ENCODE results near the gene MCU. TPM values are rescaled to one million over a fixed set of nuclear protein-coding genes. Genes with fewer than 3 reads are reported as not detected.

The MCU gene
- total RNA-seq, 2 experiments from 2014 or later, result 17.7 to 19.3 TPM

DNA sequence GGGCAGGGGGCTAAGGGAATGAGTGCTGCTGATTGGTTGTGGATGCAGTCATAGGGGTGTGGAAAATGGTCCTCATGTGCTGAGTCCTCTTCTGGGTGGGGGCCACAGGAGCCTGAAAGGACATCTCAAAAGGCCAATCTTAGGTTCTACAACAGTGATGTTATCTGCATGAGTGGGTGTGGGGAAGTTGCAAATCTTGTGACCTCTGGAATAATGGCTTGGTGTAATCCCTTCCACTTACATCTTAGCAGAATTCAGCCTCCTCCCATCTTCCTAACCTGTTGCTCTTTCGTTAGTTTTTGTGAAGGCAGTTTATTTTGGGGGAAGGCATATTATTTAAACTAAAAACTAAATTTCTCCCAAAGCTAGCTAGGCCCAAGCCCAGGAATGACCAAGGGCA, 159.6 kb downstream of the MCU start:
- no peaks in the 10 kb centered on the region for H3K4me1 Mint-ChIP-seq (ENCODE audit: low read depth)
- H3K4me3 Mint-ChIP-seq, result no peak overlapping the region
- peaks cover 3% of the 10 kb centered on the region for H3K36me3 Mint-ChIP-seq
- ChIA-PET CTCF (no interaction called here), POLR2A (no interaction called here)
- DNase-seq, result no peak
- no peak overlapping the region for H3K27ac Mint-ChIP-seq
- no peaks in the 10 kb centered on the region for H3K27me3 Mint-ChIP-seq
- intact Hi-C loops (cut with micrococcal nuclease), result no loop called here
- H3K9me3 Mint-ChIP-seq, result peaks cover 6% of the 10 kb centered on the region

DNA sequence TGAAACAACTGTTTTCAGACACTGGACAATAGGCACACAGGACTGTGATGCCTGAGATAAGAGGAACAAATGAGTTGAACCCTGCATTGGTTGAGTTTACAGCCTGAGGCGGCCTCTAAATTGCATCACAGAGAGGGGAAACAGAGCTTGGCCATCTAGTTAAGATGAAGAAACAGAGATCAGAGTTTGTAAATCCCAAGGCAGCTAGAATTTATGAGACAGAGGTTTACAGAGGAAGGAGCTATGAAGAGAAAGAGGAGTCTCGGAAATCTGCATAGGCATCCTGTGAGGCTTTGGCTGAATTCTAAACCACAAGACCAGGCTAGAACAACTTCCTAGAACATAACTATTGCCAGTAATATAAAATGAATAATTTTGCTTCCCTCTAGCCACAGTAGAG, 160.6 kb downstream of the MCU start:
- CTCF ChIA-PET, result no interaction called here

GRCh38 chr10:72855129-72855528, 163.2 kb downstream of the MCU start:
- no peak overlapping the region for H3K4me3 Mint-ChIP-seq
- H3K4me1 Mint-ChIP-seq (ENCODE audit: low read depth), result no peaks in the 10 kb centered on the region
- H3K9me3 Mint-ChIP-seq, result peaks cover 6% of the 10 kb centered on the region
- H3K27ac Mint-ChIP-seq, result no peak overlapping the region
- intact Hi-C loops (cut with micrococcal nuclease), result no loop called here
- no peaks in the 10 kb centered on the region for H3K27me3 Mint-ChIP-seq
- no peak for DNase-seq
- H3K36me3 Mint-ChIP-seq, result peaks cover 3% of the 10 kb centered on the region
- CTCF ChIA-PET, result no interaction called here
- POLR2A ChIA-PET, result no interaction called here

More for the DNA sequence above, 160.6 kb downstream of the MCU start:
- intact Hi-C loops (cut with micrococcal nuclease), result no loop called here
- POLR2A ChIA-PET, result no interaction called here
- DNase-seq, result no peak
- H3K36me3 Mint-ChIP-seq, result peaks cover 3% of the 10 kb centered on the region
- peaks cover 6% of the 10 kb centered on the region for H3K9me3 Mint-ChIP-seq
- H3K27me3 Mint-ChIP-seq, result no peaks in the 10 kb centered on the region
- H3K4me3 Mint-ChIP-seq, result no peak overlapping the region
- H3K4me1 Mint-ChIP-seq (ENCODE audit: low read depth), result no peaks in the 10 kb centered on the region
- H3K27ac Mint-ChIP-seq, result no peak overlapping the region

GRCh38 chr10:72855790-72856189, 163.8 kb downstream of the MCU start:
- DNase-seq, result no peak
- intact Hi-C loops (cut with micrococcal nuclease), result no loop called here
- Mint-ChIP-seq H3K9me3 (peaks cover 6% of the 10 kb centered on the region), H3K4me1 (ENCODE audit: low read depth) (no peaks in the 10 kb centered on the region), H3K36me3 (peaks cover 3% of the 10 kb centered on the region), H3K27ac (no peak overlapping the region), H3K4me3 (no peak overlapping the region), H3K27me3 (no peaks in the 10 kb centered on the region)
- CTCF ChIA-PET, result no interaction called here
- POLR2A ChIA-PET, result no interaction called here

DNA sequence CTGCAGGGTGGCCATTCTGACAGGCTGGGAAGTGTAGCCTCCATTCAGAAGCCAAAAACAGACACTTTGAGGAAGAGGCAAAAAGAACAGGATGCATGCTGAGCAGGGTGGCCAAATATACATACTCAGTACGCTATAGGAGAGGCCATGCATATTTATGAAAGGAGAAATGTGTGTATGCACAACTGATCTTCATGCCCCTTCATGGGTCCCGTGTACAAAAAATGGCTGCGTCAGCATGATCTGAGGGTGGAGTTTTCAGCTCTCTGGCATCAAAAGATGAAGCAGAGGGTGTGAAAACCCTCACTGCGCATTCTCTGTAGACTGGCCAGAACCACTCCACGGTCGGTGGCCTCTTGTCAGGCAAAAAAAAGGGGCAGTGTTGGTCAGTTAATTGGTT, 166.1 kb downstream of the MCU start:
- CTCF ChIA-PET, result interaction anchor here (0.7 kb wide), 1 partner anchor 64 kb away, joined by 4 read pairs; no protein-coding TSS in a partner anchor
- Mint-ChIP-seq H3K36me3 (no peaks in the 10 kb centered on the region), H3K27ac (no peak overlapping the region)

GRCh38 chr10:72862957-72863356, 171.0 kb downstream of the MCU start:
- intact Hi-C loops (cut with micrococcal nuclease), result no loop called here
- Mint-ChIP-seq H3K36me3 (no peaks in the 10 kb centered on the region), H3K4me1 (ENCODE audit: low read depth) (no peaks in the 10 kb centered on the region), H3K27me3 (no peaks in the 10 kb centered on the region), H3K27ac (no peak overlapping the region), H3K9me3 (no peaks in the 10 kb centered on the region), H3K4me3 (no peak overlapping the region)
- DNase-seq, result no peak
- ChIA-PET POLR2A (no interaction called here), CTCF (no interaction called here)

More for the DNA sequence above, 166.1 kb downstream of the MCU start:
- Mint-ChIP-seq H3K9me3 (no peaks in the 10 kb centered on the region), H3K4me1 (ENCODE audit: low read depth) (no peaks in the 10 kb centered on the region), H3K4me3 (no peak overlapping the region), H3K27me3 (no peaks in the 10 kb centered on the region)
- intact Hi-C loops (cut with micrococcal nuclease), result no loop called here
- no peak for DNase-seq
- POLR2A ChIA-PET, result no interaction called here

DNA sequence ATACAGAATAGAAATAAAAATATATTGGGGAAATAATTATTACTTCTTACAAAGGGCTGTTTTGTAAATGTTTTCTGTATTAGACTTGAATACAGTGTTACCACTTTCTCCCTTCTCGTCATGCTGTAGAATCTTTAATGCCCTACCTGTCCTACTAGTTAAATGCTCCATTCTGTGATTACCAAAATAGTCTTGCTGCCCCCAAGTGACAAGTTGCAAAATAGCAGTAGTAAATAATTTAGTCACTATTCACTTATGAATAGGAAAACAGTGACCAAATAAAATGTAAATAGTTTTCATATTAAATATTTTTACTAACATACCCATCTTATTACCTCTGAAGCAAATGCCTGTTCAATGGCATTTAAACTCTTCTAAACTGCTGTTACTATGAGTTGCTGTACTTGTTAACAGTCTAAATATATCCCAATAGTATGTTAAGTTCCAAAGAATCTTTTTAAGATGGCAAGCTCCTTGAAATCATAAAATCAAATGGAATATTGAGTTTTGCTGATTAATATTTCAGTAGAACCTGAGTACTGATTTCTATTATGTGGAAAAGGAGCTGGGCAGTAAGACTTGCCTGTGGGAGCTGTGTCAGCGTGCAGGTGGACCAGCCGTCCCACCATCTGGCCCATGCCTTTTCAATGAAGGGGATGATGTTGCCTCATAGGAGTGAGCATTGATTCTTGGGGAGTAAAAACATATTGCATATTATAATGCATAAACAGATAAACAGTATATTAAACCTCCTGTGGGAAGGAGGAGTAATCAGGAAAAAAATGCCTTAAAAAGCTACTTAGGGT, 183.5 kb downstream of the MCU start:
- H3K36me3 Mint-ChIP-seq, result peaks cover 9% of the 10 kb centered on the region
- no peaks in the 10 kb centered on the region for H3K27me3 Mint-ChIP-seq
- H3K9me3 Mint-ChIP-seq, result no peaks in the 10 kb centered on the region

DNA sequence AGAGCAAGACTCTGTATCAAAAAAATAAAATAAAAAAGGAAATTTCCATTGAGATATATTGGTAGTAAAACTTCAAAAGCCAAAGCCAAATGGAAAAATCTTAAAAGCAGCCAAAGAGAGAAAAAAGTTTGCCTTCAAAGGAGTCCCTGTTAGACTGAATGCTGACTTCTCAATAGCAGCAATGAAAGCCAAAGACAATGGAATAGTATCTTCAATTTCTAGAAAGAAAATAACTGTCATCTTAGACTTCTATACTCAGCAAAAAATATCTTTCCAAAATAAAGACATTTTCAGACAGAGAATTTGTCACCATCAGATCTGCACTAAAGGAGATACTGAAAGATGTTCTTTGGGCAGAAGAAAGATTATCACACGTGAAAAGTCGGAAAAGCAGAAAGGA, 187.3 kb downstream of the MCU start:
- no peak for DNase-seq
- H3K4me3 Mint-ChIP-seq, result no peak overlapping the region
- H3K27ac Mint-ChIP-seq, result no peak overlapping the region
- no peaks in the 10 kb centered on the region for H3K27me3 Mint-ChIP-seq
- H3K9me3 Mint-ChIP-seq, result peaks cover 13% of the 10 kb centered on the region
- CTCF ChIA-PET, result no interaction called here
- POLR2A ChIA-PET, result no interaction called here
- intact Hi-C loops (cut with micrococcal nuclease), result no loop called here
- H3K4me1 Mint-ChIP-seq (ENCODE audit: low read depth), result no peaks in the 10 kb centered on the region
- peaks cover 19% of the 10 kb centered on the region for H3K36me3 Mint-ChIP-seq

More for the DNA sequence above, 183.5 kb downstream of the MCU start:
- H3K27ac Mint-ChIP-seq, result no peak overlapping the region
- no peaks in the 10 kb centered on the region for H3K4me1 Mint-ChIP-seq (ENCODE audit: low read depth)
- CTCF ChIA-PET, result interaction anchor here (0.6 to 2.8 kb wide), 7 partner anchors 8 to 577 kb away, joined by 3 to 17 read pairs (median 3); no protein-coding TSS in a partner anchor
- H3K4me3 Mint-ChIP-seq, result no peak overlapping the region
- intact Hi-C loops (cut with micrococcal nuclease), result loop anchor here (1.0 kb wide), 1 partner anchor 511 kb away; no protein-coding TSS in a partner anchor
- DNase-seq, result no peak
- POLR2A ChIA-PET, result no interaction called here

DNA sequence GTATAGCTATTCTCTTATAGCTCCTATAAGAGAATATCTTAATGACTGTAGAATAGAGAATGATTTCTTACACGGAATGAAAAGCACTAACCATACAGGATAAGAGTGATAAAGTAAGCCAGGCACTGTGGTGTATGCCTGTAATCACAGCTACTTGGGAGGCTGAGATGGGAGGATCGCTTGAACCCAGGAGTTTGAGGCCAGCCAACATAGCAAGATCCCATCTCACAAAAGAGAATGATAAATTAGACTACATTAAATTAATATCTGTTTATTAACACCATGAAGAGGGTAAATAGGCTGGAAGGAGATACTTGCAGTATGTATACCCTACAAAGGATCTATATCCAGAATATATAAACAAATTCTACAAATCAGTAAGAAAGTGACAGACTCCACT, 189.3 kb downstream of the MCU start:
- Mint-ChIP-seq H3K27ac (no peak overlapping the region), H3K4me3 (no peak overlapping the region), H3K27me3 (no peaks in the 10 kb centered on the region), H3K36me3 (peaks cover 19% of the 10 kb centered on the region), H3K4me1 (ENCODE audit: low read depth) (no peaks in the 10 kb centered on the region), H3K9me3 (peaks cover 13% of the 10 kb centered on the region)
- DNase-seq, result no peak
- intact Hi-C loops (cut with micrococcal nuclease), result no loop called here
- POLR2A ChIA-PET, result no interaction called here
- CTCF ChIA-PET, result no interaction called here

DNA sequence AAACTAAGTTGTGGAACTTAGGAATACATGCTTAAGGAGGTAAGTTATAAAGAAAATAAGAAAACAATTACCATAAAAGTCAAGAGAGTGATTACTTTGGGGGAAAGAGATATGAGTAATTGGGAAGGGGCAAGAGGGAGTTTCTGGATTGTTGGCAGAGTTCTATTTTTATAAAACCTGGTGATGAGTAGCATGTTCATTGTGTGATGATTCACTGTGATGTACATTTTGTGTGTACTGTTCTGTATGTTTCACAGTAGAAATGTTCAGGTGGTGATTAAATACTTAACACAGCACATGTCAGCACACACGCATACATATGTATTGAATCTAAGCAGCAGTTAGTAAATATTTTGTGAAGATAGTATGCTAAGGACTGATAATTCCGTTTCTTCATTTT, 191.9 kb downstream of the MCU start:
- Mint-ChIP-seq H3K4me1 (ENCODE audit: low read depth) (peaks cover 8% of the 10 kb centered on the region), H3K27ac (no peak overlapping the region), H3K27me3 (no peaks in the 10 kb centered on the region), H3K4me3 (no peak overlapping the region), H3K36me3 (peaks cover 20% of the 10 kb centered on the region), H3K9me3 (peaks cover 13% of the 10 kb centered on the region)
- intact Hi-C loops (cut with micrococcal nuclease), result no loop called here
- no peak for DNase-seq
- CTCF ChIA-PET, result no interaction called here
- POLR2A ChIA-PET, result no interaction called here

DNA sequence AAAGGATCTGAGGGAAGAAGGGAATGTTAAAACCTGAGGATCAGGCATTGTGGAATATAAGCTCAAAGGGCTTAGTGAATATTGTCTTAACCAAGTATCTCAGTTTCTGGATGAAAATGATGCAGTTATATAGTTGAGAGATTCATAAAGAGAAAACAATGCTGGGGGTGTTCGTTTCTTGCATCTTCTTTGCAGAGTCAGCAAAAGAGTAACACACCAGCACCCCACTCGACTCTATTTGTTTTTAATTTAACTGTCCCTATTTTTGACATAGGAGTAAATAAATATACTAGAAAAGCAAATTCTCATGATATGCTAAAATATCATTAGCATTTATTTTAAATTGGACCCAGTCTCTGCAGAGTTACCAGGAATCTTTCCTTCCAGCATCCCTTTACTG, 194.0 kb downstream of the MCU start:
- intact Hi-C loops (cut with micrococcal nuclease), result no loop called here
- DNase-seq, result no peak
- CTCF ChIA-PET, result no interaction called here
- Mint-ChIP-seq H3K4me3 (no peak overlapping the region), H3K36me3 (peaks cover 17% of the 10 kb centered on the region), H3K4me1 (ENCODE audit: low read depth) (peaks cover 8% of the 10 kb centered on the region), H3K27ac (no peak overlapping the region), H3K27me3 (no peaks in the 10 kb centered on the region), H3K9me3 (peaks cover 13% of the 10 kb centered on the region)
- POLR2A ChIA-PET, result no interaction called here

DNA sequence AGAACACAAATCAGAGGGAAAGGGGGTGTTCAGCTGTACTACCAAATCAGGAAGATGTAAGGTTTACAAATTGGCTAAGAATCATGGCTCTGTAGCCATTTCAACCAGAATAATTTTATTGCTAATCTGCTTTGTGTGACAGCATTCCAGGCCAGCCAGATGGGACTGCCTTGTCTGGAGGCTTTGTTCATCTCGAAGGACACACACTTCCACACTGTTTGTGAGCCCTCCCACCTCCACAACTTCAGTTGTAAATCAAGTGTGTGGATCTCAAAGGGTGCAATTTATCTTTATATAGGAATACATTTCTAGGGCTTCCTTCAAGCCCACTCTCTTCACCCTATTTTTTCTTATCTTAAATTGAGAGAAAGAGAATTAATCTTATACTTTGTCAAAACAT, 194.7 kb downstream of the MCU start:
- H3K27ac Mint-ChIP-seq, result no peak overlapping the region
- peaks cover 12% of the 10 kb centered on the region for H3K9me3 Mint-ChIP-seq
- ChIA-PET CTCF (no interaction called here), POLR2A (no interaction called here)
- intact Hi-C loops (cut with micrococcal nuclease), result no loop called here
- H3K4me1 Mint-ChIP-seq (ENCODE audit: low read depth), result peaks cover 8% of the 10 kb centered on the region
- no peaks in the 10 kb centered on the region for H3K27me3 Mint-ChIP-seq
- H3K36me3 Mint-ChIP-seq, result peaks cover 15% of the 10 kb centered on the region
- no peak for DNase-seq
- H3K4me3 Mint-ChIP-seq, result no peak overlapping the region

DNA sequence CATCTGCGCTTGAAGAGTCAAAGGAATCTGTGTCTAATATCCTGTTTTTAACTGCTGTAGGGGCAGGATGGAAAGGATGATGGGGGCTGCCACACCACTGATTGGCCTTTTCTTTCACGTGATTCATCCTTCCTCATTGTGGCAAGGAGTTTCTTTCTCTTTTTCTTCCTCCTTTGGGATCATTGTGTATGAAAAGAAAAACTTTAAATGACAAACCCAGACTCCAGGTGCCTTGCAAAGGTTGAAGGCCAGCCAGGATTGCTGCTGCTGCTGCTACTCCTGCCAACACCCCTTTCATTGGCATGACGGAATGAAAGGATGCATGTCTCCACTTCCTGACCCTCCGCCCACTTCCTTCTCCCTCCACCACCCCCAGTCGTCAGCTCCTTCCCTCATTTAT, 195.1 kb downstream of the MCU start:
- POLR2A ChIA-PET, result no interaction called here

More for the DNA sequence above, 195.1 kb downstream of the MCU start:
- Mint-ChIP-seq H3K4me3 (no peak overlapping the region), H3K36me3 (peaks cover 14% of the 10 kb centered on the region), H3K27me3 (no peaks in the 10 kb centered on the region), H3K9me3 (peaks cover 8% of the 10 kb centered on the region), H3K4me1 (ENCODE audit: low read depth) (peaks cover 8% of the 10 kb centered on the region), H3K27ac (no peak overlapping the region)
- CTCF ChIA-PET, result no interaction called here
- intact Hi-C loops (cut with micrococcal nuclease), result no loop called here
- peak; percentile 12 for DNase-seq
